Astrocyte (in vitro differentiated cells and primary cell): ENCODE results near the gene TMX2. TPM values are rescaled to one million over a fixed set of nuclear protein-coding genes. Genes with fewer than 3 reads are reported as not detected.

ENCODE experiments used
- DNase-seq: peaks from one replicate; pipeline ENCODE4 v3.0.0-alpha.2; 2010; ENCODE audit warnings: low read depth
- FAIRE-seq: peaks from 2 replicates; lab custom pipeline; 2011; peaks lifted over from hg19 to GRCh38; lab: Jason Lieb, UNC
- H2AFZ ChIP-seq: 2 replicates; pipeline ENCODE4 v1.6.0; 2012; ENCODE audit warnings: low read depth, low read length, inconsistent platforms
- H3K27ac ChIP-seq: 2 replicates; pipeline ENCODE4 v1.5.1; 2011; ENCODE audit warnings: low read depth, low read length, inconsistent platforms
- H3K27me3 ChIP-seq: 2 replicates; pipeline ENCODE4 v1.6.0; 2011; ENCODE audit warnings: low read length, inconsistent platforms; ENCODE audit not compliant: insufficient read depth
- H3K36me3 ChIP-seq: 2 replicates; pipeline ENCODE4 v1.5.1; 2011; ENCODE audit warnings: low read length, inconsistent platforms; ENCODE audit not compliant: insufficient read depth
- H3K4me1 ChIP-seq: 2 replicates; pipeline ENCODE4 v1.5.1; 2011; ENCODE audit warnings: low read length, inconsistent platforms; ENCODE audit not compliant: insufficient read depth
- H3K4me2 ChIP-seq: 2 replicates; pipeline ENCODE4 v1.6.0; 2012; ENCODE audit warnings: low read length, inconsistent platforms
- H3K4me3 ChIP-seq: 2 replicates; pipeline ENCODE4 v1.5.1; 2011; ENCODE audit warnings: low read depth, mild to moderate bottlenecking, low read length, inconsistent platforms; ENCODE audit not compliant: insufficient read depth
- H3K79me2 ChIP-seq: 2 replicates; pipeline ENCODE4 v1.6.0; 2012; ENCODE audit warnings: mild to moderate bottlenecking, low read length, inconsistent platforms; ENCODE audit not compliant: insufficient read depth
- H3K9ac ChIP-seq: 2 replicates; pipeline ENCODE4 v1.6.0; 2012; ENCODE audit warnings: mild to moderate bottlenecking, low read length, inconsistent platforms
- H3K9me3 ChIP-seq: 2 replicates; pipeline ENCODE4 v1.5.1; 2012; ENCODE audit warnings: low read depth, mild to moderate bottlenecking, low read length, inconsistent platforms; ENCODE audit not compliant: insufficient read depth
- H4K20me1 ChIP-seq: 2 replicates; pipeline ENCODE4 v1.6.0; 2012; ENCODE audit warnings: low read length, inconsistent platforms; ENCODE audit not compliant: insufficient read depth
- H3K27ac Mint-ChIP-seq: one replicate; pipeline ENCODE4 v1.8.0; 2021; ENCODE audit warnings: mild to moderate bottlenecking, mixed read lengths; ENCODE audit not compliant: unreplicated experiment
- H3K27me3 Mint-ChIP-seq: one replicate; pipeline ENCODE4 v1.8.0; 2021; ENCODE audit warnings: low read depth, mixed read lengths; ENCODE audit not compliant: unreplicated experiment
- H3K36me3 Mint-ChIP-seq: one replicate; pipeline ENCODE4 v1.8.0; 2021; ENCODE audit warnings: low read depth, mixed read lengths; ENCODE audit not compliant: unreplicated experiment
- H3K4me1 Mint-ChIP-seq: one replicate; pipeline ENCODE4 v1.8.0; 2021; ENCODE audit warnings: low read depth, mixed read lengths; ENCODE audit not compliant: unreplicated experiment
- H3K4me3 Mint-ChIP-seq: one replicate; pipeline ENCODE4 v1.8.0; 2021; ENCODE audit warnings: mild to moderate bottlenecking, moderate library complexity, mixed read lengths; ENCODE audit not compliant: unreplicated experiment
- H3K9me3 Mint-ChIP-seq: one replicate; pipeline ENCODE4 v1.8.0; 2021; ENCODE audit warnings: mild to moderate bottlenecking, mixed read lengths; ENCODE audit not compliant: unreplicated experiment
- EZH2 ChIP-seq: IDR thresholded peaks from 2 replicates; pipeline ENCODE4 v1.6.1; 2012; ENCODE audit warnings: mild to moderate bottlenecking, low read length, inconsistent platforms; ENCODE audit not compliant: insufficient read depth
- total RNA-seq: library from RNA; stranded (reverse); gene quantifications from 2 replicates; pipeline ENCODE4 v1.2.1, GENCODE V29; 2021
- TF ChIP-seq, protein P1 (sequence below): IDR thresholded peaks from 2 replicates; pipeline ENCODE4 v1.5.1; 2011; ENCODE audit warnings: low read depth, mild to moderate bottlenecking, inconsistent platforms, low read length, moderate library complexity; ENCODE audit not compliant: insufficient read depth

The TMX2 gene
- total RNA-seq, 1 donor from 2014 or later, result 88.0 TPM

DNA sequence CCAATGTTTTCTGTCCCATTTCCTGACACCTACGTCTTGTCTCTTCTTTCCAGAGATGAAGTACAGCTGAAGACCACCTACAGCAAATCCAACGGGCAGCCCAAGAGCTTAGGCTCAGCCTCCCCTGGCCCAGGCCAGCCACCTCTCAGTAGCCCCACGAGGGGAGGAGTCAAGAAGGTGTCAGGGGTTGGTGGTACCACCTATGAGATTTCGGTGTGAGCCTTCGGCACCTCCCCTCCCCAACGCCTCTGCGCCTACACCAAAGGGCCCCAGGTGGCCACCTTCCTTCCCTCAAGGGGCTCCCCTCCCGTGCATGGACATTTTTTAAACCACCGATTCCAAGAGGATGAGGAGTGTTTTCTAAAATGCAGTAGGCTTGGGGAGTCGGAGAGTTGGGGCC is 12.6 kb upstream of the TMX2 start:
- Histone ChIP-seq H3K4me2 (no peak overlapping the region), H3K9me3 (no peaks in the 10 kb centered on the region), H2AFZ (no peak overlapping the region), H4K20me1 (peaks cover 23% of the 10 kb centered on the region), H3K27ac (no peak overlapping the region), H3K4me3 (no peak overlapping the region), H3K79me2 (no peaks in the 10 kb centered on the region), H3K36me3 (peaks cover 68% of the 10 kb centered on the region), H3K9ac (no peak overlapping the region), H3K27me3 (no peaks in the 10 kb centered on the region), H3K4me1 (no peaks in the 10 kb centered on the region)
- DNase-seq (no peak), FAIRE-seq (no peak)
- H3K4me3 Mint-ChIP-seq, result no peak overlapping the region
- H3K27ac Mint-ChIP-seq, result no peak overlapping the region
- no peaks in the 10 kb centered on the region for H3K27me3 Mint-ChIP-seq
- H3K36me3 Mint-ChIP-seq, result peaks cover 30% of the 10 kb centered on the region
- H3K4me1 Mint-ChIP-seq, result no peaks in the 10 kb centered on the region
- H3K9me3 Mint-ChIP-seq, result no peaks in the 10 kb centered on the region
- TF ChIP-seq, protein P1, sequence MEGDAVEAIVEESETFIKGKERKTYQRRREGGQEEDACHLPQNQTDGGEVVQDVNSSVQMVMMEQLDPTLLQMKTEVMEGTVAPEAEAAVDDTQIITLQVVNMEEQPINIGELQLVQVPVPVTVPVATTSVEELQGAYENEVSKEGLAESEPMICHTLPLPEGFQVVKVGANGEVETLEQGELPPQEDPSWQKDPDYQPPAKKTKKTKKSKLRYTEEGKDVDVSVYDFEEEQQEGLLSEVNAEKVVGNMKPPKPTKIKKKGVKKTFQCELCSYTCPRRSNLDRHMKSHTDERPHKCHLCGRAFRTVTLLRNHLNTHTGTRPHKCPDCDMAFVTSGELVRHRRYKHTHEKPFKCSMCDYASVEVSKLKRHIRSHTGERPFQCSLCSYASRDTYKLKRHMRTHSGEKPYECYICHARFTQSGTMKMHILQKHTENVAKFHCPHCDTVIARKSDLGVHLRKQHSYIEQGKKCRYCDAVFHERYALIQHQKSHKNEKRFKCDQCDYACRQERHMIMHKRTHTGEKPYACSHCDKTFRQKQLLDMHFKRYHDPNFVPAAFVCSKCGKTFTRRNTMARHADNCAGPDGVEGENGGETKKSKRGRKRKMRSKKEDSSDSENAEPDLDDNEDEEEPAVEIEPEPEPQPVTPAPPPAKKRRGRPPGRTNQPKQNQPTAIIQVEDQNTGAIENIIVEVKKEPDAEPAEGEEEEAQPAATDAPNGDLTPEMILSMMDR, result no peak
- no peak for TF ChIP-seq EZH2

DNA sequence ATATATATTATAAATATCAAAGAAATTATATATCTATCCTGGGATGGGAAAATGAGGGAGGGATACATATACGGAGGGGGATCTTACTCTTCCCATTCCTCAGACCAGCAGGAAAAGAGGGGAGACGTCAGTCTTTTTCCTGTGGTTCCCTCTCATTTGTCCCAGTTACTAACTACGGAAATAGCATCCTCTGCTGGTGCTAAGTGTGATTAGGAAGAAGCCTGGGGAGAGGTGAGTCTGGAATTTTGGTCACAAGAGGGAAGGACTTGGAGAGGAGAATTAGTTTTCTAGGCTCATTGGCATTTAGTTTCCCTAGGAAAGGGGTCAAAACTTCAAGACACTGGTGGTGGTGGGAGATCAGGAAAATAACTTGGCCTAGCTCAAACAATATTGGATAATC is 12.0 kb upstream of the TMX2 start:
- H3K27me3 Mint-ChIP-seq, result no peaks in the 10 kb centered on the region
- no peaks in the 10 kb centered on the region for H3K9me3 Mint-ChIP-seq
- H3K27ac ChIP-seq, result no peak overlapping the region
- TF ChIP-seq, protein P1, result no peak
- TF ChIP-seq EZH2, result no peak
- H4K20me1 ChIP-seq, result peaks cover 23% of the 10 kb centered on the region
- no peak overlapping the region for H3K4me2 ChIP-seq
- H3K79me2 ChIP-seq, result no peaks in the 10 kb centered on the region
- no peaks in the 10 kb centered on the region for H3K9me3 ChIP-seq
- H3K9ac ChIP-seq, result no peak overlapping the region
- H3K4me3 ChIP-seq, result no peak overlapping the region
- H3K36me3 Mint-ChIP-seq, result peaks cover 30% of the 10 kb centered on the region
- H3K4me3 Mint-ChIP-seq, result no peak overlapping the region
- H3K27me3 ChIP-seq, result no peaks in the 10 kb centered on the region
- DNase-seq, result no peak
- no peaks in the 10 kb centered on the region for H3K4me1 ChIP-seq
- no peak overlapping the region for H2AFZ ChIP-seq
- H3K27ac Mint-ChIP-seq, result no peak overlapping the region
- no peaks in the 10 kb centered on the region for H3K4me1 Mint-ChIP-seq
- H3K36me3 ChIP-seq, result peaks cover 68% of the 10 kb centered on the region
- no peak for FAIRE-seq

DNA sequence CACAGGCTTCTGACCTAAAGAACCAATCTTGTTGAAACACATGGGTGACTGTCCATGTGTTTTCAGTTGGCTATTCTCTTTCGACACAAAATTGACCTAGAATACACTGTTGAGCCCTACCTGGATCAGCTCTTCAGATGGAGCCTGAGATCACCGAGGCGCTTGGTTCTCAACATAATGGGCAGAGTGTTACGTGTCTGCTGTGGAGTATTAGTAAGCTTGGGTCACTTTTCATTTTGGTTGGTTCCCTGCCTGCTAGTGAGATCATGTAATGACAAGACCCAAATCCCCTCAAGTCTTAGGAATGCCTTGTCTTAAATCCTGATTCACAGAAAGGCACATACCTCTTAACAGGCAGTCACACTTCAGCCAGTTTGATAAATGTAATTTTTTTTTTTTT is 9.1 kb upstream of the TMX2 start:
- Histone ChIP-seq H3K9me3 (no peaks in the 10 kb centered on the region), H4K20me1 (peaks cover 23% of the 10 kb centered on the region), H3K4me3 (no peak overlapping the region), H2AFZ (no peak overlapping the region), H3K4me2 (no peak overlapping the region), H3K4me1 (no peaks in the 10 kb centered on the region), H3K27ac (no peak overlapping the region), H3K36me3 (peaks cover 55% of the 10 kb centered on the region), H3K9ac (peak overlapping the region; percentile 30), H3K27me3 (no peaks in the 10 kb centered on the region), H3K79me2 (peaks cover 19% of the 10 kb centered on the region)
- DNase-seq (peak; percentile 20), FAIRE-seq (no peak)
- peaks cover under 1% of the 10 kb centered on the region for H3K4me1 Mint-ChIP-seq
- no peak for TF ChIP-seq EZH2
- TF ChIP-seq, protein P1, result no peak
- no peak overlapping the region for H3K27ac Mint-ChIP-seq
- no peaks in the 10 kb centered on the region for H3K9me3 Mint-ChIP-seq
- peaks cover 24% of the 10 kb centered on the region for H3K36me3 Mint-ChIP-seq
- H3K4me3 Mint-ChIP-seq, result no peak overlapping the region
- H3K27me3 Mint-ChIP-seq, result no peaks in the 10 kb centered on the region
